HG03196 (cell line): ENCODE data around the gene SEPTIN12.
"Not testable (repeated sequence)": the region's sequence is repeated elsewhere in the genome, so short reads cannot be mapped to it uniquely, and the experiment has no call there.

Experiments used
- ATAC-seq: cut with Tn5 transposase; IDR thresholded peaks from one replicate; pipeline ENCODE4 v1.9.1; 2021; ENCODE audit not compliant: unreplicated experiment

The SEPTIN12 gene

GRCh38 chr16:4760221-4760910 is 27.8 kb downstream of the SEPTIN12 start:
- ATAC-seq: no peak

DNA sequence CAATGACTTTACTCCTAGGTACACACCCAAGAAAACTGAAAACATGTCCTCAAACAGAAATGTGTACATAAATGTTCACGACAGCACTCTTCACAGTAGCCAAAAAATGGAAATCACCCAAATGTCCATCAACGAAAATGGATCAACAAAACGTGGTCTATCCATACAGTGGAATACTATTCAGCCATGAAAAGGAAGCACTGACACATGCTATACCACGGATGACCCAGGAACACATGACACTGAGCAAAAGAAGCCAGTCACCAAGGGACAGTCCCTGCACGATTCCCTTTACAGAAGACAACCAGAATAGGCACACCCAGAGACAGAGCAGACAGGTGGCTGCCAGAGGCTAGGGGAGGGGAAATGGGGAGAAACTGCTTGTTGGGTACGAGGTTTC is 32.5 kb downstream of the SEPTIN12 start:
- ATAC-seq: no peak

- ATAC-seq: no peak
These were observed 33.3 kb downstream of the SEPTIN12 start for GRCh38 chr16:4754865-4755264.

DNA sequence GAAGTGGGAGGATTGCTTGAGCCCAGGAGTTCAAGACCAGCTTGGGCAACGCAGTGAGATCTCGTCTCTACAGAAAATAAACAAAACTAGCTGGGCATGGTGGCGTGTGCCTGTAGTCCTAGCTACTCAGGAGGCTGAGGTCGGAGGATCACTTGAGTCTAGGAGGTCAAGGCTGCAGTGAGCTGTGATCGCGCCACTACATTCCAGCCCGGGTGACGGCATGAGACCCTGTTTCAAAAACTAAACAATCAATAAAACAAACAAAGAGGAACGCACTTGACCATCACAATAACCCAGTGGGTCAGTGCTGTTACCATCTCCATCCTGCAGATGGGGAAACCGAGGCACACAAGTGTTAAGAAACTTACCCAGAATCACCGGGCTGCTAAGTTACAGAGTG is 34.9 kb downstream of the SEPTIN12 start:
- ATAC-seq: no peak

DNA sequence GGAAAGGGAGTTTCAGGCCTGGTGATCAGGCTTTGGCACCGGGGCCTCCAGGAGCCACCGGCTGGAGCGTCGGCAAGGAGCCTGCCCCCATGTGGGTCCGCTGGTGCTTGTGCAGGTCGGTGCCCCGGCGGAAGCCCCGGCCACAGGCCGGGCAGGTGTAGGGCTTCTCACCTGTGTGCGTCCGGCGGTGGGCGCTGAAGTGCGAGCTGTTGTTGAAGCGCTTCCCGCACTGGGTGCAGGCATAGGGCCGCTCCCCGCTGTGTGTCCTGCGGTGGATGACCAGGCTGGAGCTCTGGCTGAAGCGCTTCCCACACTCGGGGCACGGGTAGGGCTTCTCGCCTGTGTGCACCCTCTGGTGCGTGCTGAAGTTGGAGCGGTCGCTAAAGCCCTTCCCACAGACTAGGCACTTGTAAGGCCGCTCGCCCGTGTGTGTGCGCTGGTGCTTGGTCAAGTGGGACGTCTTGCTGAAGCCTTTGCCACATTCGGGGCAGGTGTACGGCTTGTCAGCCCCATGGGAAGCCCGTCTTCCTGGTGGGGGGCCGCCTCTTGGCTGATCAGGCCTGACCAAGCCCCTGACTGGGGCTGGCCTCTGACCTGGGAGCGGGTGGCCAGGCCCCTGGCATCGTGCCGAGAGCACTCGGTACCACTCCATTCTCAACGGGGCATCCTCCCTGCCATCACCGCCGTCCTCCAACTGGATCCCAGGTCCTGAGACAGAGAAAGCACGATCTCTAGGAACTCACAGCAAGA is 35.6 kb downstream of the SEPTIN12 start:
- no peak for ATAC-seq

DNA sequence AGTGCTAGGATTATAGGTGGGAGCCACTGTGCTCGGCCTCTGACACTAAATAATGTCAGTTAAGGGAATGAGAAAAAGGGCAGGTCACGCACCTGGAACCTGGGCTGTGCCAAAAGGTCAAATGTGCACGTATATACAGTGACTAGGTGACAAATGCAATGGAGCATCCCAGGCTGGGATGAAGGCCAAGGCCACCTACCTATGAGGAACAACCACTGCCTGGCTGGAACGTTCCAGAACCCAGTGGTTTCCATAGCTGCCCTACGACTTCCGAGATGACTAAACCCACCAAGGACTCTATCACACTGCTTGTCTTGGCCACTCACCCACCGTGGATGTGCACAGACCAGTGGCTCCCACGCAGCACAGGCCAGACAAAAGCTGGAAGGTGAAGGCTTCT is 37.2 kb downstream of the SEPTIN12 start:
- ATAC-seq: no peak

DNA sequence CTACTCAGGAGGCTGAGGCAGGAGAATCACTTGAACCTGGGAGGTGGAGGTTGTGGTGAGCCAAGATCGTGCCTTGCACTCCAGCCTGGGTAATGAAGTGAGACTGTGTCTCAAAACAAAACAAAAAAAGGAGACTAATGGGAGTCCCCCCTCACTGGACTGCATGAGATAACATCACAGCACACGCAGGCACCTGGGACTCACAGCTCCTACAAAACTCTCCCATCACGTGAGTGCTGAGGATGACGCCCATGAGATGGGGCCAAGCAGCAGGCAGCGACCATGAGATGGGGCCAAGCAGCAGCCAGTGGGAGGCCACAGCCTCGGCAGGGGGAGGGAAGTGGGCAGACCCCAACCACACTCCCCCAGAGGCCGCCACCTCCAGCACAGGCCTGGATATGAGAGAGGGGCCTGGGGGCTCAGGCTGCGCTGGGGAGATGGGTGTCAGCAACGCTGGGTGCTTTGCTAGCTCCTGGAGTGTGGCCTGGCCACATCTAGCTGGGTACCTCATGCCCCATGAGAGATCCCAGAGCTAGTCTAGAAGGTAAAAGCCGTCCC is 38.4 kb downstream of the SEPTIN12 start:
- ATAC-seq: no peak

DNA sequence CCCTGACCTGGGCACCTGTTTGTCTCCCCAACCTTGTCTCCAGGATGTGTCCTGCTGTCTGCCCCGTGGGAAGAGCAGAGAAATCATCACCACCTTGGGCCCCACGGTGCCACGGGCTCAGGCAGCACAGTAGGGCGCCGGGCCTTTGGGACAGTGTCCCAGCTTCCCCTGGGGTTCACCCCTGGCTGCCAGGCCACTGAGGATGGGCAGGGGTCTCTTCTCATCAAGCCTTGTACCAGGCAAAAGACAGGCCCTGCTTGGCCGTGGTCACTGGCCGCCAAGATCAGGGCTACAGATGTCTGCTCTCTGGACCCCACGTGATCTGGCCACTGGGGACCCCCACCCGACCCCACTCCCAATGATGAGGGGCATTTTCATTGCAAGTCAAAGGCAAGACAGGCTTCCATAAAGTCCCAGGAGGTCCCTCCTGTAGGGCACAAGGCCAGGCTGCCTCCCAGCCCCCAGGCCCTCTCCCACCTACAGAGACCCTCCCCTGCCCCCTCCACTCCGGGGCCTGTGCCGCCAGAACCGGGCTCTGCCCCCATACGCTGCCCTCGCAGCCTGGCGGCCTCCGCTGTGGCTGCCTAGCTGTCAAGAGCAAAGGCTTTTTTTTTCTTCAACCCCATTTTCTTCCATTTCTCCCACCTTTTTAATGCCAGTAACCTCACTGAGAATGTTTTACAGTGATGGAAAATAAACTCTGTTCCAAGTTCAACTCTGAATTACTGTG is 39.3 kb downstream of the SEPTIN12 start:
- no peak for ATAC-seq

DNA sequence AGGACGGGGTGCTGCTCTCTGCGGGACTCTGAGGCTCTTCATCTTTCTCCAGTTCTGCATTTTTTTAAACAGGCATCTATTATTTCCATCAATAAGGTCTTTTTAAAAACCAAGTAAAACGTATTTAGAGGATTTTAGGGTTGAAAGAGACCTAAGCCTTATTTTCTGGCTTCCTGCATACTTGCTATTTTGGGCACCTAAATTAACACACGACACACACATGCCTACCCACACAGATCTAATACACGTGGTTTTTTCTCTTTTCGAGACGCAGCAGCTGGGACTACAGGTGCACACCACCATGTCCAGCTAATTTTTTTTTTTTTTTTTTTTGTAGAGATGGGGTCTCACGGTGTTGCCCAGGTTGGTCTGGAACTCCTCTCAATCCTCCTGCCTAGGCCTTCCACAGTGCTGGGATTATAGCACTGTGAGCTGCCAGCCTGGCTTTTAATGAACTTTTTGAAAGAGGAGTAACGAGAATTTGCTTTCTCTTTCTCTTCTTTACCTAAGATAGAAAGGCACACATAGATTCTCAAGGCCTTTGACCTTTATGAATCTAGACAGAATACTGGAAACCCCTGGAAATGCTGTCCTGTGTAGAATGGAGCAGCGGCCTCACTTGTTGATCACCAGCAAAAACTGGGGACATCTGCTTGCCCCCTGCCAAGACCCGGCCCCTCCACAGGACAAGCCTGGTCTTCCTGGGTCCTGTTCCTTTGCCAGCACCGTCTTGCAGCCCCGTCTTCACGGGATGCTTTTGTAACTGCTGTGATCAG is 40.1 kb downstream of the SEPTIN12 start:
- no peak for ATAC-seq

GRCh38 chr16:4746991-4747574 is 41.1 kb downstream of the SEPTIN12 start:
- ATAC-seq: no peak

DNA sequence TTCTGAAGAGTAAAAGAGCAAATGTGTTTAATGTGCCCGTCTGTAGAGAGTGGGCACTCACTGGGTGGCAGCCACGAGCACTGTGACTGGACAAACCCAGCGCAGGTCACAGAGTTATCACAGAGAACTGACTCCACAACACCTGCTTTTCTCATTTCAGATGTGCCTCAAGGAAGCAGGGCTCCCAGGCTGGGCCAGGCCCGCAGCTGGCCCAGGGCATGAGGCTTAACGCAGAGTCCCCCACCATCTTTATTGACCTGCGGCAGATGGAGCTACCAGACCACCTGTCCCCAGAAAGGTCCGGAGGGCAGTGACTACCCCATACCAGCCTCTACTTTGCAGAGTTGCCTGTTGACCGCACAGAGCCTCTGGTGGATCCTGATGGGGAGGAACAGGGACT is 41.9 kb downstream of the SEPTIN12 start:
- no peak for ATAC-seq

GRCh38 chr16:4745274-4745569 is 42.9 kb downstream of the SEPTIN12 start:
- no peak for ATAC-seq

- no peak for ATAC-seq
These were observed 43.4 kb downstream of the SEPTIN12 start for GRCh38 chr16:4744555-4745273.

DNA sequence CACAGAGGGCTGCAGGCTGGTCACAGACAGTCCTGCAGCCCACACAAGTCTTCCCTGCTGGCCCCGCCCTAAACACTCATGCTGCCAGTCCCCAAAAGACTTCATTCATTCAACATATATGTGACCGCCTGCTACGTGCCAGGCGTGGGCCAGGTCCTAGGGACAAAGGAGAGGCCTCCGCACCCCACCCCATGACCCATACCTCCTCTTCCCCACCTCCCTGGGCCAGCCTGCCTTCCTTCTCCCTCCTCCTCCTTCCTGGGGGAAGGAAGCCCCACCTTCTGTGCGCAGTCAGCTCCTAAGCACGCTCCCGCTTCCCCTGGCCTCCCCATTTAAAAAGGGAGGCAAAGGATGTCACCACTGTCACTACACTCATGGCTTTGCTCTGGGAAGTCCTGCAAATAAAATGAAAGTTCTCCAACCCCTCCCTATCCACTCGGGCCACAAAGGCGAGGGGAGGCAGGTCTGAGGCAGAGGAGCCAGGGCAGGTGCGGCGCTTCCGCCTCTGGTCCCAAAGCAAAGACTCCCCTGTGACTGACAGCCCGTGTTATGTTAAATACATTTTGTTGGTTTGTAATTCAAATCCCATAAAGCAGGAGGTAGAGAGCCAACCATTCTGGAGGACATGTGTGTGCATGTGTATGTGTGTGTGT is 44.8 kb downstream of the SEPTIN12 start:
- no peak for ATAC-seq

DNA sequence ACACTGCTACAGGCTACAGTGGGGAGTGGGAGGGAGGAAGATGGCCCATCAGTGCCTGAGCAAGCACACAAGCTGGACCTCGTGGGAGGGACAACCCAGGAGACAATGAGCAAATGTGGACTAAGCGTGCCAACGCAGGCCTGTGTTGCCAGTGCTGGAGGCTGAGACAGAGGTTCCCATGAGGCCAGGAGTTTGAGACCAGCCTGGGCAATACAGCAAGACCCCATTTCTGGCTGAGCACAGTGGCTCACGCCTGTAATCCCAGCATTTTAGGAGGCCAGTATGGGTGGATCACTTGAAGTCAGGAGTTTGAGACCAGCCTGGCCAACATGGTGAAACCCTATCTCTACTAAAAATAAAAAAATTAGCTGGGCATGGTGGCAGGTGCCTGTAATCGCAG is 49.8 kb downstream of the SEPTIN12 start:
- ATAC-seq: not testable (repeated sequence)

DNA sequence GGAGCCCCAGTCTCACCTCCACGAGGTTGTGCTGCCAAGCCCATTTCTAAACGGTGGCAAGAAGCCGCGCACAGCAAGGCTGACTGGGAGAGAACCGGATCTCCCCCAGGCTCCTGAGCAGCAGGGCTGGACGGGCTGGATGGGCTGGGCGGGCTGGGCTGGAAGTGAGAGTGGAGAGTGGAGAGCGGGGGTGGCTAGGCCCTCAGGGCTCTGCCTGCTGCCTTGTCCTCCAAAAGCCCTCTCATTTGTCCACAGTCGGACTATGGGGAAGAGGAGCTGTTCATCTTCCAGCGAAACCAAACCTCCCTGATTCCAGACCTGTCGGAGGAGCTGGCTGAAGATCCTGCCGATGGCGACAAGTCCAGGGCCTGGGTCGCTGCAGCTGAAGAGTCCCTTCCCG is 50.6 kb downstream of the SEPTIN12 start:
- no peak for ATAC-seq

GRCh38 chr16:4736546-4736945 is 51.6 kb downstream of the SEPTIN12 start:
- no peak for ATAC-seq

DNA sequence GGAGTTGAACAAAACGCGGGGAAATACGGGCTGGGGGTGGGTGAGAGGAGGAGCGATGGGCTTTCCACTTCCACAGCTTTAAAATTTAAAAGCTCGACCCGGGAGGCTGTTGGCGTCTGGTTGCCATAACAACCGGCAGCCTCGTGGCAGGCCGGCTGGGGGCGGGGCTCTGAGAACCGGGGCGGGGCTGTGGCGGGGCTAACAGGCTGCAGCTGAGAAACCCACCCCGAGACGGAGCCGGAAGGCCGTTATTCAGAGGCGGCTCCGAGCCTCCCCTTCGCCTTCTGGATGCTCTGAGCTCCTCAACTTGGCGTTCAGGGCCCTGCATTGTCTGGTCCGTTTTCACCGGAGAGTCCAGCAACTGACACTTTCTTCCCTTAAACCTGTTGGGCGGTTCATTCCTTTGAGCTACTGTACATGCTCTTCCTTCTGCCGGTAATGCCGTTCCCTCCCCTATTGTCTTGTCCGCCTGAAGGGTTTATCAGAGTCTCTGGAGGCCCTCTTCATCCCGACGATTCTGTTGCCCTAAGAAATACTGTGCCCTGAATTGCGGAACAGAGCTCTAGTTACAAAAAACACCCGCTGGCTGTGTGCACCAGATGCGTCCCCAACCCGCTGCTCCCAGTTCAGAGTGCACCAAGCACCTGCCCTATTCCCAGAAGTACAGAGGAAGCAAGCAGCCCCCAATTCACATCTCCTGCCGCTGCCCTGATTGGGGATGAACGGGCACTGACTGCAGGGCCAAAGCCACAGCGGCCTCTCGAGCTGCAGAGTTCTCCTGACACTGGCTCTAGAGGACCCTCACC is 53.2 kb downstream of the SEPTIN12 start:
- ATAC-seq: peak; percentile 51
